GM21423 (cell line): ENCODE data around the gene RMND5A.

Experiments
- ATAC-seq: cut with Tn5 transposase; IDR thresholded peaks from one replicate; pipeline ENCODE4 v1.9.1; 2021; ENCODE audit warnings: mild to moderate bottlenecking, moderate library complexity; ENCODE audit not compliant: unreplicated experiment

The RMND5A gene

GRCh38 chr2:86790134-86790675 lies 70.1 kb downstream of the RMND5A start:
- ATAC-seq: no peak

- no peak for ATAC-seq
Measured at GRCh38 chr2:86790676-86791572, 70.8 kb downstream of the RMND5A start, which contains the start of gene CD8A. TSS of gene CD8A (minus strand) at chr2:86790913. CDS start at chr2:86790825, 88 bp downstream.

- no peak for ATAC-seq
Measured at GRCh38 chr2:86791573-86791972, 71.5 kb downstream of the RMND5A start.

GRCh38 chr2:86793752-86794151 lies 73.7 kb downstream of the RMND5A start:
- no peak for ATAC-seq

GRCh38 chr2:86794861-86795260 lies 74.8 kb downstream of the RMND5A start:
- no peak for ATAC-seq

- ATAC-seq: no peak
Measured at GRCh38 chr2:86800856-86801567, 80.9 kb downstream of the RMND5A start.

GRCh38 chr2:86806059-86806857 lies 86.2 kb downstream of the RMND5A start:
- ATAC-seq: no peak

GRCh38 chr2:86807133-86807467 lies 87.0 kb downstream of the RMND5A start:
- ATAC-seq: no peak

GRCh38 chr2:86807468-86808275 lies 87.6 kb downstream of the RMND5A start:
- ATAC-seq: no peak

- ATAC-seq: peak; percentile 86
Measured at GRCh38 chr2:86808315-86809161, 88.4 kb downstream of the RMND5A start.

- no peak for ATAC-seq
Measured at GRCh38 chr2:86809481-86810121, 89.5 kb downstream of the RMND5A start.

- no peak for ATAC-seq
Measured at GRCh38 chr2:86815611-86816010, 95.5 kb downstream of the RMND5A start.

GRCh38 chr2:86818114-86818801 lies 98.2 kb downstream of the RMND5A start:
- no peak for ATAC-seq

GRCh38 chr2:86818957-86819356 lies 98.9 kb downstream of the RMND5A start:
- ATAC-seq: no peak

GRCh38 chr2:86821306-86821705 lies 101.2 kb downstream of the RMND5A start:
- no peak for ATAC-seq

GRCh38 chr2:86821842-86822241 lies 101.8 kb downstream of the RMND5A start:
- ATAC-seq: no peak

GRCh38 chr2:86822668-86823345 lies 102.7 kb downstream of the RMND5A start:
- no peak for ATAC-seq
